Rectal smooth muscle tissue (tissue), 1 donor: Measurements from ENCODE around the gene TERC.

ENCODE experiments used
- H3K27ac ChIP-seq: one replicate; pipeline ENCODE4 v1.7.0; 2013; ENCODE audit warnings: low read depth, low read length, inconsistent platforms
- H3K27me3 ChIP-seq: one replicate; pipeline ENCODE4 v1.7.0; 2013; ENCODE audit warnings: low read length; ENCODE audit not compliant: control insufficient read depth, insufficient read depth
- H3K36me3 ChIP-seq: one replicate; pipeline ENCODE4 v1.7.0; 2013; ENCODE audit warnings: low read length; ENCODE audit not compliant: control insufficient read depth, insufficient read depth
- H3K4me1 ChIP-seq: one replicate; pipeline ENCODE4 v1.7.0; 2013; ENCODE audit warnings: low read length; ENCODE audit not compliant: control insufficient read depth, insufficient read depth
- H3K4me3 ChIP-seq: one replicate; pipeline ENCODE4 v1.7.0; 2013; ENCODE audit warnings: low read length
- H3K9ac ChIP-seq: one replicate; pipeline ENCODE4 v1.7.0; 2013; ENCODE audit warnings: low read length

The TERC gene

GRCh38 chr3:169787120-169787519, 22.3 kb upstream of the TERC start:
- Histone ChIP-seq H3K4me3 (no peak overlapping the region), H3K36me3 (peaks cover 3% of the 10 kb centered on the region), H3K27me3 (no peaks in the 10 kb centered on the region), H3K4me1 (no peaks in the 10 kb centered on the region), H3K27ac (no peak overlapping the region), H3K9ac (no peak overlapping the region)

GRCh38 chr3:169781209-169781855, 16.5 kb upstream of the TERC start:
- Histone ChIP-seq H3K4me3 (no peak overlapping the region), H3K27me3 (no peaks in the 10 kb centered on the region), H3K9ac (no peak overlapping the region), H3K27ac (no peak overlapping the region), H3K4me1 (no peaks in the 10 kb centered on the region), H3K36me3 (peaks cover 15% of the 10 kb centered on the region)

DNA sequence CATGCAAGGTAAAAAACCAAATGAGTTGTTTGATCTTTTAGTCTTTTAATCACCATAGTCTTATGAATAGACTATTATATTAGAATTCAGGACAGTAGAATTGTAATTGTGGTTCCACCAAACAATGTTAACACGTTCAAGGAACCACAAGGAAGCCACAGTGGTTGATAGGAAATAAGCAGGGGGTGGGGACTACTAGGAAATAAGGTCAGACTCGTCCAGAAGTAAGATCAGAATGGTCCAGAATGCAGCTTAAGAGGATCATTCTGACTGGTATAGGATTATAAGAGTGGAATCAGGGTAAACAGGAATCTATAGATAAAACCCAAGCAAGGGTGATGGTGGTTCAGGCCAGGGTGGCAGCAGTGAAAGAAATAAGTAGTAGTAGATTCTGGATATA, 15.9 kb upstream of the TERC start:
- Histone ChIP-seq H3K9ac (no peak overlapping the region), H3K27me3 (no peaks in the 10 kb centered on the region), H3K27ac (no peak overlapping the region), H3K4me3 (no peak overlapping the region), H3K36me3 (peaks cover 14% of the 10 kb centered on the region), H3K4me1 (no peaks in the 10 kb centered on the region)

DNA sequence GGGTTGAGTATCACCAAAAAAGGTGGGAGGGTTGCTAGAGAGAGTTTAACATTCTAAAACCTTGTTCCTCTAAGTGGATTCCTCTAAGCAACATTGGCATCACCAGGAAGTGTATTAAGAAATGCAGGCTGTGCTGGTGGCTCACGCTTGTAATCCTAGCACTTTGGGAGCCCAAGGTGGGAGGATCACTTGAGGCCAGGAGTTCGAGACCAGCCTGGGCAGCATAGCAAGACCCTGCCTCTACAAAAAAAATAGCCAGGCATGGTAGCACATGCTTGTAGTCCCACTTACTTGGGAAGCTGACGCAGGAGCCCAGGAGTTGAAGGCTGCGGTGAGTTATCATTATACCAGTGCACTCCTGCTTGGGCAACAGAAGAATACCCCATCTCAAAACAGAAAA, 13.0 kb upstream of the TERC start:
- Histone ChIP-seq H3K36me3 (peaks cover 17% of the 10 kb centered on the region), H3K4me3 (no peak overlapping the region), H3K4me1 (peaks cover 10% of the 10 kb centered on the region), H3K9ac (no peak overlapping the region), H3K27me3 (no peaks in the 10 kb centered on the region), H3K27ac (no peak overlapping the region)

GRCh38 chr3:169774186-169774585, 9.3 kb upstream of the TERC start:
- peak overlapping the region; percentile 96 for H3K4me3 ChIP-seq
- peaks cover 8% of the 10 kb centered on the region for H3K36me3 ChIP-seq
- no peaks in the 10 kb centered on the region for H3K27me3 ChIP-seq
- no peak overlapping the region for H3K9ac ChIP-seq
- H3K4me1 ChIP-seq, result peaks cover 10% of the 10 kb centered on the region
- H3K27ac ChIP-seq, result no peak overlapping the region

GRCh38 chr3:169772897-169773816, 8.3 kb upstream of the TERC start, which contains the start of gene MYNN:
MYNN (plus strand) TSS chr3:169773396; CDS start chr3:169774296, 900 bp downstream.
- H3K4me3 ChIP-seq, result peak within 1 kb of the TSS; percentile 96
- H3K27ac ChIP-seq, result peak within 1 kb of the TSS; percentile 97
- no peaks in the 10 kb centered on the region for H3K27me3 ChIP-seq
- H3K36me3 ChIP-seq, result peaks cover 4% of the 10 kb centered on the region
- peaks cover 10% of the 10 kb centered on the region for H3K4me1 ChIP-seq
- peak within 1 kb of the TSS; percentile 98 for H3K9ac ChIP-seq

DNA sequence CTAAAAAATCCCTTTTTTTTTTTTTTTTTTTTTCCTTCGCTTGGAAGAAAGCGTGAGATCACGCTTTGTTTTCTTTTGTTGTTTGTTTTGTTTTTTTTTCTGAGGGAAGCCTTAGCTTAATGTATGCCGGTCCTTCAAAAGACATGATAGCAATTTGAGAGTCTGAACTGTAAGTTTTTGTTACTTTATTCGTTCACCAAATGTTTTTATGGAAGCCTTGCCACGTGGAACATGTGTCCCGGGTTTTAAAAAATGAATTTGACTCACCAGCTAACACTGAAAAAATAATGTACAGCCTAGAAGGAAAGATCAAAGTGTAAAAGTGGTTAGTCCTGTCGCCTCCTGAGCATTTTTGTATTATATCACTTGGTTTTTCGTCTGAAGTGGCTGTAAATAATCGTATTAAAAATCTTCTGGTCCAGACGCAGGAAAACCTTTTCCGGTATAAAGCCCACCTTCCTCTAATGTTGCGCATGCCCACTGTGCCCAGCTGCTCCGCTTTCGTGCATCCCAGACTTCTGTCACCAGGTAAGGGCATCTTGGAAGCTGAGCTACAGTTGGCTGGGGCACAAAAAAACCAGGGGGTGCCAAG, 7.5 kb upstream of the TERC start:
- H3K27me3 ChIP-seq, result no peaks in the 10 kb centered on the region

DNA sequence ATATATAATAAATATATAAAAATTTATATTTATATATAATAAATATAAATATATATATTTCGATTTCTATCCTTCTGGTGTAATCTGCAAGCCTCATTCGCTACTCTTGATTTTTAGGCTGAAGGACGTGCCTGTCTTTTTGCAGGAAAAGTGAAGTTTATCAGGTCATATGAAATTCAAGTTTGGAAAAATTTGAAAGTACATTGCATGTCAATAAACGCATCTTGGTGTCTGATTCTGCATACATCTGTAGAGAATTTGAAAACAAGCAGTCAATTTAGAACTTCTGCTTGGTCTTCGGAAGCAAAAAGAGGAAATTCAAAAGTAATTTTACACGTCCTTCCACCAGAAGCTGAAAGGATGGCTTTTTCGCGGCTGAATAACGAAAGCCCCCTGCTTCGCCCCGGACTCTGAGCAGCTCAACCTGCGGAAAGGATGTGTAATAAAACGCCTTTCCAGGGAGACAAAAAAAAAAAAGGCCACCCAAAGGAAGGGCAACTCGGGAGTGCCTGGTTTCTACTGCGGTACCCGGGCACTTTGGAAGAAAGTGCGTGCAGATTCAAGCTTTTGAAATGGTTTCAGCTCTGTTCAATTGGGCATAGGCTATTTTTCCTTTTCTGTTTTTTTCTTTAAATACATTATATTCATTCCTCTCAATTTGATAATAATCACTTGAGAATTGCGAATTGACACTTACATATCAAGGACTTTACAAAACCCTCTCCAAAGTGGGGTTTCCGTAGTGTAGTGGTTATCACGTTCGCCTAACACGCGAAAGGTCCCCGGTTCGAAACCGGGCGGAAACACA, 6.8 kb upstream of the TERC start:
- no peaks in the 10 kb centered on the region for H3K27me3 ChIP-seq
- H3K27ac ChIP-seq, result peak overlapping the region; percentile 97
- no peak overlapping the region for H3K9ac ChIP-seq
- H3K4me3 ChIP-seq, result peak overlapping the region; percentile 96
- H3K36me3 ChIP-seq, result peaks cover 3% of the 10 kb centered on the region
- H3K4me1 ChIP-seq, result peaks cover 10% of the 10 kb centered on the region

More for the DNA sequence above, 7.5 kb upstream of the TERC start:
- Histone ChIP-seq H3K9ac (peak overlapping the region; percentile 98), H3K36me3 (peaks cover 3% of the 10 kb centered on the region), H3K27ac (peak overlapping the region; percentile 97), H3K4me3 (peak overlapping the region; percentile 96), H3K4me1 (peaks cover 10% of the 10 kb centered on the region)

DNA sequence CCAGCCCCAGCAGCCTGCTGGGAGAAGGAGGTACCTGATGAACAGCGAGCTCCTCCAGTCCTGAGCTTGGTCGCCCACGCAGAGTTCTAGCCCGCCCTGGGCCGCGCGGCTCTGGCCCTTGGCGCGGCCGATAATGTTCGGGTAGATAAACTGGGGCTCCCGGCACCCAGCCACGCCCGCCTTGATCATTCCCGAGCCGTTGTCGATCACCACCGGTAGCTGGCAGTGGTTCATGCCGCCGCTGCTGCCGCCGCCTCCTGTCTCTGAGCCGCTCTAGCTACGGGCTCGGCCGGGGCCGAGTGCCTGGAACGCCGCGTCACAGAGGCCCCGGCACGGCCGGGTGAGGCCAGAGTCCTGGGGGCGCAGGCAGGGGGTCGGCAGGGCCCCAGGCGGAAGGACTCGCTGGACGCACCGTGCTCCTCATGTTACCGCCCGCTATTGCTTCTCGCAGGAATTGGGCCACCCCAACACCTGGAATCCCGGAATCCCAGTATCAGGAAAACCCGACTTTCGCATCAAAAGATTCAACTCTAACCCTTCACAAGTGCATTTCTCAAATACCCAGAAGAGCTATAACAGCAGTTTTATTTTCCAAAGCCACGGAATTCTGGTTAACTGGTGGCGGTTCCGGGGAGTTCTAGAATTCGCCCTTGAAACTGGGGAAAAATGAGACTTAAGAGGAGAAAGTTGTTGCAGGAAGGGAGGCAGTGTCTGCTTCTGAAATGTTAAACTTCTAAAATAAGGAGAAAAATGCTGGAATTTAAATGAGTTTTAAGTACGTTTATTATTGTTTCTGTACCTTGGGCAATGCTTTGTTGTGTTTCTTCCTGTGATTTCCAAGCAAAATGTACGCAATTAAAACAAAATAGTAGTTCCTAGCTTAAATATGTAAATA, 4.7 kb upstream of the TERC start, which contains the start of gene ACTRT3:
Gene ACTRT3, minus strand, starts transcription at position 275 of the 895 bp plus-strand sequence. Its CDS starts 41 bp downstream, at position 234.
- no peaks in the 10 kb centered on the region for H3K36me3 ChIP-seq
- H3K9ac ChIP-seq, result peak within 1 kb of the TSS; percentile 76
- no peaks in the 10 kb centered on the region for H3K27me3 ChIP-seq
- peak within 1 kb of the TSS; percentile 87 for H3K27ac ChIP-seq
- peak within 1 kb of the TSS; percentile 82 for H3K4me3 ChIP-seq
- H3K4me1 ChIP-seq, result peaks cover 8% of the 10 kb centered on the region

DNA sequence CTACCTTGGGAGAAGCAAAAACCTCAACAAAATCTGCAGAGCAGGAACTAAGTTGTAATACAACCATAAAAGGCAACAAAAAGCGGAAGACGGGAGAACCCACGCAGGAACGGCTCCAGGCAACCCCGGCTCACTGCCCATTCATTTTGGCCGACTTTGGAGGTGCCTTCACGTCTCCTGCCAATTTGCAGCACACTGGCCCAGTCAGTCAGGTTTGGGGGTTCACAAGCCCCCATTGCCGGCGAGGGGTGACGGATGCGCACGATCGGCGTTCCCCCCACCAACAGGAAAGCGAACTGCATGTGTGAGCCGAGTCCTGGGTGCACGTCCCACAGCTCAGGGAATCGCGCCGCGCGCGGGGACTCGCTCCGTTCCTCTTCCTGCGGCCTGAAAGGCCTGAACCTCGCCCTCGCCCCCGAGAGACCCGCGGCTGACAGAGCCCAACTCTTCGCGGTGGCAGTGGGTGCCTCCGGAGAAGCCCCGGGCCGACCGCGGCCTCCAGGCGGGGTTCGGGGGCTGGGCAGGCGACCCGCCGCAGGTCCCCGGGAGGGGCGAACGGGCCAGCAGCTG, 463 bp downstream of the TERC start:
- no peaks in the 10 kb centered on the region for H3K27me3 ChIP-seq
- H3K27ac ChIP-seq, result peak overlapping the region; percentile 99
- peak overlapping the region; percentile 98 for H3K4me3 ChIP-seq
- H3K36me3 ChIP-seq, result no peaks in the 10 kb centered on the region
- peak overlapping the region; percentile 92 for H3K9ac ChIP-seq
- H3K4me1 ChIP-seq, result no peaks in the 10 kb centered on the region

GRCh38 chr3:169760479-169760878, 4.4 kb downstream of the TERC start:
- Histone ChIP-seq H3K4me1 (no peaks in the 10 kb centered on the region), H3K27me3 (no peaks in the 10 kb centered on the region), H3K27ac (no peak overlapping the region), H3K4me3 (no peak overlapping the region), H3K36me3 (no peaks in the 10 kb centered on the region), H3K9ac (no peak overlapping the region)
